HTR-8/SVneo (cell line): ENCODE measurements around the gene SLC39A2.
A peak's percentile ranks its signal among the peaks of the same experiment; 100 is the strongest.
"Not testable (repeated sequence)": the region's sequence is repeated elsewhere in the genome, so short reads cannot be mapped to it uniquely, and the experiment has no call there.

Source experiments
- DNase-seq: peaks from one replicate; pipeline ENCODE4 v3.0.0; 2011; ENCODE audit warnings: low spot score, mixed read lengths; ENCODE audit not compliant: insufficient read length
- FAIRE-seq: peaks from 2 replicates; lab custom pipeline; 2011; peaks lifted over from hg19 to GRCh38; lab: Jason Lieb, UNC

Gene SLC39A2

DNA sequence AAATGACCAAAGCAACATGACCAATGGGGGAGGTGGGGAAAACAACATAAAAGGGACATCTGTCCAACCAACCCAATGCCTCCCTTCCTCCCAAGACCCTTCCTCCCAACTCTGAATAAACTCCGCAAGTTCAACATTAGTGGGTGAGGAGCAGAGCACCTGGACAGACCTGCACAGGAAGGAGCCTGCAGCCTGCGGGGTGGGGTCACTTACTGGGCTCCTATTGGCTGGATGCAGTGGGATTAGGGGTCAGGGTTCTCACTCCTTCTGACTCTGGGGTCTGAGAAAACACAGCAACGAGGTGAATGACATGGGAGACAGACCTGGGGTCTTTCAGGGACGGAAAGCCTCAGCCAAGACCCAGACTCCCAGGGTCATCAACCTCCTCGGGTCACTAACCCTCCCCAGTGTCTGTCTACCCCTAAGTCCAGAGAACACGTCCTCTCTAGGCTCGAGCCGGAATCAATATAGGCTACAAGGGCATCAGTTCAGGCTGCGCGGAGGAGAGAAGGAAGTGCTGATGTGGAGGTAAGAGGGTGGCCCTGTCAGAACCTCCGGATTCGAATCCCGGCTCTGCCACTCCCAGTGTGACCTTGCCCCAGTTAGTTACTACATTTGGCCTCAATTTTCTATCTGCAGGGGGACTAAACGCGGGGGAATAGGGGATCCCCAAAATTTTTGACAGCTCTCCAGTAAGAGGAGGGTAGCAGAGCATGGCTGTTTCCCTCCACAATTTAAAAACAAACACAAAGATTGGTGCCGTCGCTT, 24.9 kb downstream of the SLC39A2 start:
- FAIRE-seq, result no peak
- no peak for DNase-seq

DNA sequence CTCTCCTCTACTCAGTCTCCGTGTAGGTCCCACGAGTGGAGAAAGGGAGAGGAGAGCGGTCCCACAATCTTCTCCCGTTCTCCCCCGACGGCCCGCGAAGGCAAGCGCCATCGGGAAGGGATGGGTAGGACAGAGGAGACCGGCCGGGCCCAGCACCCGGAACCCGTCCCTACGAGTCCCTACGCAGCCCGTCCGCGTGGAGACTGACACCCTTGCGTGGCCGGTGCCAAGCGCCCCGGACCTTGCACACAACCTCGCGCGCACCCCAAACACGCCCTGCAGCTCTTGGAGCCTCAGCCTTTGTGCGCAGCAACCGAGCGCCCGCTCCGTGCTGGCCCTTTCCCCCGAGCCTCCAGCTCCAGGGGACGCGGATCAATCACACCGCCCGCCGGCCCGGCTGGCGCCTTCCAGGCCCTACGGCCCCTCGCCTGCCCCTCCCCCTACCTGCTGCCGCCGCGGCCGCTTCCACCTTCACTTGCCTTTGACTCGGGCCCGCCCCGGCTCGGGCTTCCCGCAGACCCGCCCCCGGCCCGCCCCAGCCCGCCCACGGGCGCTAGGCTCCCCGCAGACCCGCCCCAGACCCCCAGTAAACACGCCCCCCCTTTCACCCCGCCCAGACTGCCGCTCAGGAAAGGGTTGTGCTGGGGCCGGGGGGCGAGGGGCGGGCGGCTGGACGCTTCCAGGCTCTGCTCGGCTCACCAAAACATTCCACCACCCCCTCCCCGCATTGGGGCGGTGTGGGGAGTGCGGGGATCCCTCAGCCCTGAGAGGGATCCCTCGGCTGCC, 25.7 kb downstream of the SLC39A2 start, which contains the start of gene NDRG2:
Gene NDRG2 (minus strand): TSS at position 477 of the 786 bp plus-strand sequence. CDS start 1,746 bp downstream, outside the sequence.
- DNase-seq (peak; percentile 63), FAIRE-seq (no peak)

DNA sequence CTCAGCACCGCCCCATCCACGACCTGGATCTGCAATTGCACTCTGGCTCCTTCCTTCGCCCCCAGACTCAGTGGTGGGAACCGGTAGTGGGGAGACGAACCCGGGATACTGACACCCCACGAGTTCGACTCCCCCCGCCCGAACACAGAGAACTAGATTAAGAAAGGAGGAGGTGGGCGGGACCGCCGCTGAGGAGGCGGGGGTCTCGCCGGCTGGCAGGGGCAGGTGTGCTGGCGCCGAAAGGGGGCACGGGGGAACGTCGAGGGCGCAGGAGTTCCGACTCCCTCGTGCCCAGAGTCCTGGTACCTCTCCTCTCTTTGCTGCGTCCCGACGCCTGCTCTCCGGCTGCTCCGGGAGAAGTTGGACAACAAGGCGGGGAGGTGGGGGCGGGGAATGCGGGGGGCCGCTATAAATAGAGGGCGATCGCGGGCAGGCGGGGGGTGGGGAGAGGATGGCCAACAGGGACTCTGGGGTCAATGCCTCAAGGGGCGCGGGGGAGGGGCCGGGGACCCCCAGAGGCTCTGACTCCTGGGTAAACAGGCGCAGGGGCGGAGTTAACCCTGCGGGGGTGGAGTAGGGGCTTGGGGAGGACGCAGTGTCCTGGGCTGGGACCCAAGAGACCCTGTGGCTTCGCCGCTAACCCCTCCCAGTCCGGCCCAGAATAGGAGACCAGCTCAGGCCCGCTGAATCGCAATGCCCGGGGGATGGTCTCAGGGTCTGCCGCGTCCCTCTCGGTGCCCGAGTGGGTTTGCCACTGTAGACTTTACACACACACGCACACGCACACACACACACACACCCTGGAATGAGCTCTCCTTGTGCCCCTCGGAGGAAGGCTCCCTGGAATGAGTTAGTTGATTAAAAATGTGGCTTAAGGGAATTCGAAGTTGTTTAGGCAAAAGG, 26.5 kb downstream of the SLC39A2 start:
- DNase-seq (no peak), FAIRE-seq (no peak)

DNA sequence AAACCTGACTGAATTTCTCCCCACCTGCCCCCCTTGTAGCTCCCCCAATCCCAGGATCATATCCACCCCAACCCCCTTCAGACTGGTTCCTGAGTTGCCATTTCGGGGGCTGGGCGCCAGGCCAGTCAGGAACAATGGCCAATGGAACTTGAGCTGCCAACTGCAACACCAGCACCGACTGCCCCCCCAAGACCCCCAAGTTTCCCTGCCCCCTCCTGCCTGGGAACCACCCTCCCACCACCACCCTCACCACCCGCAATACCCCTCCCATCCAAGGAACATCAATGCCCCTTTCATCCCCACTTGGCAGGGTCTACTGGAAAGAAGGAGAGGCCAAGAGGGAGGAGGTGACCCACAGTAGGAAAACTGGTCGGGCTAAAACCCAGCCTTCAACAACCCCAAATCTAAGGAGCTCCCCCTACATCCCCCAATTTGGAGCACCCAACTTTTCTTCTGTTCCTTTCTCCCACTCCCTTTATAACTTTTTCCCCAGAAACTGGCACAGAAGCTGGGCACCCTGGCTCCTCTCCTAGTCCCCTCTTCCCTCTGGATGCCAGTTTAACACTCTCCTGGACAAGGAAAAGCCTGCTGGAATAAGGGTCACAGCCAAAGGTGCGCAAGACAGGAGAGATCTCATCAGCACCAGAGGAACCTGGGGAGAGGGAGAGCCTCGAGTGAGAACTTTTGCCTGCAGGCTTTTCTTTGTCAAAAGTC, 27.3 kb downstream of the SLC39A2 start:
- no peak for FAIRE-seq
- no peak for DNase-seq

DNA sequence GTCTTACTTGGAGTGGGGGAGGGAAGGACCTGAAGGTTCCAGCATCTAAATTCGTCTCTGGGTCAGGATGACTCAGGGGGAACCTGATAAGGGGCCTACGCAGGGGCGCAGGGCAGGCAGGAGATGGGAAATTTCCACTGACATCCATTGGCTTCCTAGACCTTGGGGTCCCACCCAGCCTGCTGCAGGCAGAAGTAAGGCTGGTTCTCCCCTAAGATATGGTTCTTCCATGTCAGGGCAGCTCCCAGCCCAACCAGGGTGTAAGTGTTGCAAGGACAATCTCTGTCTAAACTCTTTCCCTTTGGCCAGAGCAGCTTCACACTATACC, 27.9 kb downstream of the SLC39A2 start:
- DNase-seq (no peak), FAIRE-seq (no peak)

DNA sequence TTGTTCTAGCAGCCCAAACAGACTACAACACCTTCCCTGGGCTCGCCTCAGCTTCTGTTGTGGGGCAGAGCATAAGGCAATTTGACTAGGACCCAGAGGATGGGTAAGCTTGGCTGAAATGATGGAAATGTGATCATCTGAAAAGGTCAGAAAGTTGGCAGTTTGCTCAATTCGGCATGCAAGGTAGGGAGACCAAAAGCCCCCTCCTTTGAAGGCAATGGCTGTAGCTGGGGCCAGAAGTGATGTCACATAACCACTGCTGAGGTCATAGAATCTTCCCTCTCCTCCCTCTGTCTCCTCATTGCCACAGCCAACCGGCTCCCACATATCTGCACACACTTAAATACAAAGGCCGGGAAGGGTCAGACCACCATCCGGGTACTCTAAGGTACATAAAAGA, 30.8 kb downstream of the SLC39A2 start, which contains the start of gene TPPP2:
Gene TPPP2 (plus strand): TSS at position 301 of the 400 bp plus-strand sequence. CDS start 365 bp downstream, outside the sequence.
- DNase-seq (no peak), FAIRE-seq (no peak)

DNA sequence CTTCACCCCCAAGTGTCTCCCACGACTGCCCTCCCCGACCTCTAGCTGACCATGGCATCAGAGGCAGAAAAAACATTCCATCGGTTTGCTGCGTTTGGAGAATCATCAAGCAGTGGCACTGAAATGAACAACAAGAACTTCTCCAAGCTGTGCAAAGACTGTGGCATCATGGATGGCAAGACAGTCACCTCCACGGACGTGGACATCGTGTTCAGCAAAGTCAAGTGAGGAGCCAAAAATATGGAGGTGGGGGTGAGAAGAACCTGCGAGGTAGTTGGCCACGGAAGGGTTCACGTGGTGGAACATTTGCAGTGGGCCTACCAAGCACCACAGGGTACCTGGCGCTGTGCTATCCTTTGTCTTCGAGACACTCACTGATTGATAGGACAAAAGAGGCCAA, 31.4 kb downstream of the SLC39A2 start:
- FAIRE-seq (no peak), DNase-seq (no peak)

DNA sequence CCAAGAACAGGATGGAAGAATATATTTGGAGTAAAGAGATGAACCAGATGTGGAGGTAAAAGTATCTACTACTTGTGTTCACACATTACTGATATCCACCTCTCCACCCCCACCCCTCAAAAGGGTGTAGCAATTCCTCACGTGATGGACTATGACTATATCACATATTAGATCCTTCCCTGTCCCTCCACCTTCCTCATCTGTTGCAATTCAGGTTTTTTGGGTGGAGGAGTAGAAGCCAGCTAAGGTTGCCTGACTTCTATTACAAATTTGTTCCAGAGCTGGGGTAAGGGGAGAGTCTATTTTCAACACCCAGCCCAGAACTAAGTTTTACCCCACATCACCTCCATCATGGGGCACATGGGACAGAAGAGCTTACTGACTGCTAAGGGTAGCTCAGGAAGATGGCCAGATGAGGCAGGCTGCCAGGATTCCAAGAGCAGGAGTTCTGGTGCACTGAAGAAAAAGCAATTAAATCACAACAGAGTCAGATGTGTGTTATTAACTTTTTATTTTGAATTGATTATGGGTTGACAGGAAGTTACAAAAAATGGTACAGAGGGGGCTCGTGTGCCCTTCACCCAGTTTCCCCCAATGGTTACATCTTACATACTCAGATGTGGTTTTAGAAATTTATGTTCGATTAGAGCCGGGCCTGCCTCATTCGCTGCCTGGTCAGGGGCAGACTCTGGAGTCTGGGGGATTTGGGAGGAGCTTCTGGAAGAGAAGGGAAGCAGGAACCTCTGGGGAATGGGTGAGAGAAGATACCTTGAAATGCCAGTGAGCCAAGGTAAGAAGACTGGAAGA, 33.4 kb downstream of the SLC39A2 start:
- FAIRE-seq (no peak), DNase-seq (no peak)

DNA sequence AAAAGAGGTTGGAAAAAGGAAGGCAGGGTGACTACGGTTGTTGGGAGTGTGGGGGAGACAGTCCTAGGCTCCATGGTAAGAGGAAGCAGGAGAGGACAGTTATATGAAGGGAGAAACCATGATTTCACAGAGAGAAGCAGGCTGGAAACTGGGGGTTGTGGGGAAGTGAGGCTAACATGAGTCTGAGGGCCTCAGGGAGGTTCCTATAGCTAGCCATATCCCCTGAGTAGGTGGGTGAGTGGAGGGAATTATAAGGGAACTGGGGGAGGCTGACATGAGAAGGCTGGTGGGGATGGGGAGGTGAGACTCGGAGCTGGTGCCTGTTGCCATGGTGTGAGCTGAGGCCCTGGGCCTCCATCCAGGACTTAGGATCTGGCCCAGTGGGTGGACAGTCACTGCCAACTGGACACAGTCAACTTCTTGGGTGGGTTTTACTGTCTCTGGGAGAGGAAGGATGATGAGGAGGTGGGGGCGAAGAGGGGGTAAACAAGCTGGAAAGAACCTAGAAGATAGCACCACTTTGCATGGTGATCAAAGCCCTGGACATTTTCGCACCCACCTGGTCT, 34.1 kb downstream of the SLC39A2 start:
- FAIRE-seq (no peak), DNase-seq (no peak)

DNA sequence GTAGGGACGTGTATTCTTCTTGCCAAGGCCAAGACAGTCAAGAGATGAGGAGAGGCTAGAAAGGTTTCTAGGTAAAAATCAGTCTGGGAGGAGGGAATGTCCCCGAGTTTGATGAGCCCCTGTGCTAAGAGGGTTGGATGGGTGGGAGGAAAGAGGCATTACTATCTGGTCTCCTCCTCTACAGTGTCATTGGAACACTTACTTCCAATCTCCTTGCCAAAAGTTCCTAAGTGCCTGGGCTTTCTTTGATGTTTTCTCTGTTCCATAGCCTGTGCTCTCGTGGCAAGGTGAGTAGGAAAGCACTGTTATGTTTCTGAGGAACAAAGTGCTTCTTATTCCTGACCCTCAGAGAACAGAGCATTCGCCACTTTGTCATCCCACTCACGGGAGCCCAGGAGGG, 35.6 kb downstream of the SLC39A2 start, which contains the start of gene RNASE13:
Gene RNASE13 (minus strand): TSS at position 101 of the 400 bp plus-strand sequence. CDS start 519 bp downstream, outside the sequence.
- FAIRE-seq, result no peak
- DNase-seq, result no peak

DNA sequence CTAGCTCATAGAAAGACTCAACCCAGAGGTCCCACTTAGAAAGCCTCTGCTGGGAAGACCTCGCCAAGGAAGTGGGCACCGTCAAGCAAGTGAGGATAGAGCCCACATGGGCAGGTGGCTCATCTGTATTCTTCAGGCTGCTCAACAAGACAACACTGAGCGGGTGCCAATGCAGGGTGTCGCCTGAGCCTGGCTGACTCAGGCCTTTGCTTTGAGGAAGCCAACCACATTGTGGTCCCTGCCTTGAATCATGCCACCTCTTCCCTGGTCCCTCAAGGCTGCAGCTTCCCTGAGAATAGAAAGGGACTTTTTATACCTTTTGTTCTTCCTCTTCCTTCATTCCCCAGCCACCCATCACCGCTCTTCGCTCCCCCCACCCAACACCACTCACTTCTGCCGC, 37.7 kb downstream of the SLC39A2 start:
- DNase-seq (no peak), FAIRE-seq (no peak)

DNA sequence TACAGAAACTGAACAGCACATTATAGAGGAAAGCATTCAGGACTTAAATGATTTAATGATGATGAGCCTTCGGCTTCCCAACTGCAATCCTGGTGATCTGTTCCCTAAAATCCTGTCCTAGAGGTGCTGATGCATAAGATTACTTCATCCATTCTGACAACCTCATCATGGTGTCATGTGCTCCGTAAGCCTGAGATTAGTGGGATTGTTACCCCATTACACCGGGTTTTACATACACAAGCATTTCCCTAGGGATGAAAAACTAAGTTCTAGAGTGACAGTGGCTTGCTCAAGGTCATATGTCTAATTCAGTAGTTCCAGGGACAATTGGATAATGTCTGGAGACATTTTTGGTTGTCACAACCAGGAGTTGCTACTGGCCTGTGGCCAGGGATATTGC, 38.1 kb downstream of the SLC39A2 start:
- FAIRE-seq, result no peak
- no peak for DNase-seq

DNA sequence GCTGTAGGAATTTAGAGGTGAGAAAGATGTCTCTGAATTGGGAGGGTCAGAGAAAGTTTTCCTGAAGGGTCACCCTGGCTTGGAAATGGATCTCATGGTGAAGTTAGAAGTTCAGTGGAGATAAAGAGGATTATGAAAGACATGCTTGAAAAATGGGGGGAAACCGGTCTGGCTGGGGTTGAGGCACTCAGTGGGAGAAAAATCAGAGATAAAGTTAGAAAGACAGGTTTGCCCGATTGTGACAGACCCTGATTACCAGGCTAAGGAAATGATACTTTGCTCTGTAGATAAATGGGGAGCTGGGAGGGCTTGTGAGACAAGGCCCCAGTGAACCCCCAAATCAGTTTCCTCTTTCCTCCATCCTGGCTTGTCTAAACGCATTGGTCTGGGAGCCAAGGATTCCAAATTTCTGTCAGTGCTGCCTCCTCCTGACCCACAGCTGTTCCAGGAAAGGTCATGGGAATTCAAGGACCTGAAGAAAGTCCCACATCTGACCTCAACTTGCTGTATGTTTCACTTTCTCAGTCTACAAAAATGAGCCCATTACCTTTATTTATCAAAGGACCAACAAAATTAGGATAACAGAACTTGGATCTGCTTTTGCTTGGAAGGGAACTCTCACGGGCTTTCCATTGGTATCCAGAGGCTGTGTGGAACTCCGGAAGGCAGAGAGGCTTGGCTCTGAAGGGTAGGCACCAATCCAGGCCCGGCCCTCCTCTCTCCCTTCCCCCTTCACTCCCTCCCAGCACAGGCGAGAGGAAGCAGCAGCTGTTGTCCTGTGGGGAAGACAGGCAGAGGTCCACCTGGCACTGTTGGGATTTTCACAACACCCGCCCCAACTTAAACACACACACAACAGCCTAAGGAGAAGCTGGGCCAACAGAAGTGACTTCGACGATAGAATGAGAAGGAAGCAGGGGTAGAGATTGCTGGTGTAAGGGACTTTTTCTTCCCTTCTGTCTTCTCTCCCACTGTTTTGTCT, 39.6 kb downstream of the SLC39A2 start:
- DNase-seq (no peak), FAIRE-seq (no peak)

DNA sequence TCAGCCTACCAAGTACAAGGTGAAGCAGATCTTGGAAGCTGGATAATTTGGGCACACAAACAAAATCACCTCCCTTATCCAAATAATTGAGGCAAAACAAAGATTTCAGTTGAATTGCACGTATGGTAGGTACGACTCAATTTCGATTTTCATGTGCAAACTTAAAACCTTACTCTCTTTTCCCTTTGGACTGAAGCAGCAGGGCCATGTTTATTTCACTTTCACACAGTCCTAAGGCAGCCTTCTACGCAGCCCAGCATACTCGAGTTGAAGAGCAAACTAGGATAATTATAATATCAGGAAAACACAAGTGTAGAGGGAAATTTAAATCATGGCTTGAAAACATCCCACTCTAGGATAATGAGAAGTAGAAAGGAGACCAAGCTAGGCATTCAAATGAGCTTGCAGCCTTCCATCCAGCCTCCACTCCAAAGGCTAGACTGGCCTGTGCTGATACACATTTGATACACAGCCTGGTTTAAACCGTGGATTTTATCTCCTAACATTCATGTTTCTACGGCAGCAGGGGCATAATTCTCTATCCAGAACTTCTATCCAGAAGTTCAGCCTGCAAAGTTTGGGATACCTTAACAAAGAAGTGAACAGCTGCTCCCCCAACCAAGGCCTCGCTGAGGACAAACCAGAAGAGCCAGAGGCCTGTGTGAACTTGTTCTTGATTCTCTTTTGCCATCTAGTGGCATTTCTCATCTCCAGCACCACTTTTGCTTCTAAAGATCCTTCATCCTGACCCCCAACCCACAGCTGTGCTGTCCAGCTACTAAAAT, 40.7 kb downstream of the SLC39A2 start:
- DNase-seq, result peak; percentile 52
- FAIRE-seq, result no peak

DNA sequence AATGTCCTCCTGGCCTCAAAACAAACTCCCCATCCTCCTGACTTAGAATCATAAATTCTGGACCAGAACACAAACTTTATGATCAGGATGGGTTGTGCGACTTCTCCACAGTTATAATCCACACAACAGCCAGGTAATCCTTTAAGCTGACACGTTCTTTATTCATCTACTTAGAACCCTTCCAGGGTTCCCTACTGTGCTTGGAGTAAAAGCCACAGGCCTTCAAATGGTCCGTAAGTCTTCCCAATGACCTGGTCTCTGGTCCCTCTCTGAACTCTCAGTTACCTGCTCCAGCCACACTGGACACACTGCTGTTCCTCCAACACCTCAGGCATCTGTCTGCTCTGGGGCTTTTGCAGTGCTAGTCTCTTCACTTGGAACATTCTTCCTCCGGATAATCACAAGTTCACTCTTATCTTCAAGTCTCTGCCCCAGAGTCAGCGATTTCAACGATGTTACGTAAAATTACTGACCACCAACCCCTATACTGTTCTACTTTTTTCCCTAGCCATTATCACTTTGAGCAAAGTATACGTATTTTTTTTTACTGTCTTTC, 41.4 kb downstream of the SLC39A2 start:
- DNase-seq, result no peak
- FAIRE-seq, result no peak

DNA sequence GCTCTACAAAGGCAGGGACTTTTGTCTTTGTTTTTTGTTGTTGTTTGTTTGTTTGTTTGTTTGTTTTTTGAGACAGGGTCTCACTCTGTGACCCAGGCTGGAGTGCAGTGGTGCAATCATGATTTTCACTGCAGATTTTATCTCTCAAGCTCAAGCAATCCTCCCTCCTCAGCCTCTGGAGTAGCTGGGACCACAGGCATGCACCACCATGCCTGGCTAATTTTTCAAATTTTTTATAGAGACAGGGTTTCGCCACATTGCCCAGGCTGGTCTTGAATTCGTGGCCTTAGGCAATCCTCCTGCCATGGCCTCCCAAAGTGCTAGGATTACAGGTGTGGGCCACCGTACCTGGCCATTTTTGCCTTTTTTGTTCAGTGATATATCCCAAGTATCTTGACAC, 41.8 kb downstream of the SLC39A2 start:
- not testable (repeated sequence) for DNase-seq, FAIRE-seq
